C4-2B (cell line): ENCODE data around the gene POU2AF2.

Source experiments
- H3K27ac ChIP-seq: fragments of 450-650 bp; 2 replicates; pipeline ENCODE4 v1.5.1; 2017
- CTCF ChIP-seq: fragments of 450-650 bp; conservative IDR thresholded peaks from 2 replicates; pipeline ENCODE4 v1.5.1; 2017; ENCODE audit warnings: mild to moderate bottlenecking
- ZFX ChIP-seq: fragments of 450-650 bp; IDR thresholded peaks from 2 replicates; pipeline ENCODE4 v1.6.1; 2017

Gene POU2AF2

GRCh38 chr11:111330234-111330893 is 84.8 kb downstream of the POU2AF2 start:
- no peak overlapping the region for H3K27ac ChIP-seq
- TF ChIP-seq CTCF (no peak), ZFX (no peak)

- TF ChIP-seq CTCF, result no peak
- no peak for TF ChIP-seq ZFX
- no peak overlapping the region for H3K27ac ChIP-seq
Observed at GRCh38 chr11:111331711-111332479, 86.4 kb downstream of the POU2AF2 start.

- TF ChIP-seq CTCF, result no peak
- no peak for TF ChIP-seq ZFX
- H3K27ac ChIP-seq, result peak overlapping the region; percentile 96
Observed at GRCh38 chr11:111334532-111335502, 89.3 kb downstream of the POU2AF2 start.

GRCh38 chr11:111335549-111335948 is 90.0 kb downstream of the POU2AF2 start:
- TF ChIP-seq ZFX (no peak), CTCF (no peak)
- H3K27ac ChIP-seq, result peak overlapping the region; percentile 96
